ENCODE data around the gene PLXNA4. TPM values are rescaled to one million over a fixed set of nuclear protein-coding genes. Genes with fewer than 3 reads are reported as not detected.

PLXNA4 gene
- total RNA-seq, 1 experiment from 2014 or later, result 0.10 TPM

- BruUV-seq (replicated peaks), result no TSS peak
- no peak overlapping the region for H3K4me3 ChIP-seq (ENCODE audit: low read depth in 2 of 2, low read length in 2 of 2)
- ChIA-PET CTCF (no interaction called here), POLR2A (no interaction called here)
- DNase-seq (ENCODE audit: low read depth, low spot score) (no peak), ATAC-seq (no peak)
- no peaks in the 10 kb centered on the region for H3K4me1 ChIP-seq (ENCODE audit: control insufficient read depth, insufficient read depth, low read length)
- in situ Hi-C loops (cut with HindIII; ENCODE audit: low pct_unique_long_range_greater_than_20kb, low sequenced_read_pairs) (no loop called here), intact Hi-C loops (cut with micrococcal nuclease; ENCODE audit: unreplicated experiment) (no loop called here)
- H3K36me3 ChIP-seq (ENCODE audit: control insufficient read depth, insufficient read depth, low read length), result no peaks in the 10 kb centered on the region
- H3K27ac ChIP-seq (ENCODE audit: low read length), result no peak overlapping the region
- peaks cover 2% of the 10 kb centered on the region; the same call in 1 of the 2 replicates for H3K27me3 ChIP-seq (ENCODE audit: control insufficient read depth, insufficient read depth, low read length)
- H3K9me3 ChIP-seq (ENCODE audit: control insufficient read depth, insufficient read depth, low read depth, low read length), result no peaks in the 10 kb centered on the region
- TF ChIP-seq CTCF (IDR thresholded peaks at IDR 0.05), result no peak
Observed at GRCh38 chr7:132458729-132459128, 117.5 kb downstream of the PLXNA4 start.

- no peak for ATAC-seq
- intact Hi-C loops (cut with micrococcal nuclease; ENCODE audit: unreplicated experiment), result no loop called here
- CTCF ChIA-PET, result no interaction called here
Observed at GRCh38 chr7:132457658-132458057, 118.6 kb downstream of the PLXNA4 start.

More at GRCh38 chr7:132457658-132458057, 118.6 kb downstream of the PLXNA4 start:
- Histone ChIP-seq H3K4me1 (ENCODE audit: control insufficient read depth, insufficient read depth, low read length) (no peaks in the 10 kb centered on the region), H3K9me3 (ENCODE audit: control insufficient read depth, insufficient read depth, low read depth, low read length) (no peaks in the 10 kb centered on the region), H3K36me3 (ENCODE audit: control insufficient read depth, insufficient read depth, low read length) (no peaks in the 10 kb centered on the region), H3K27me3 (ENCODE audit: control insufficient read depth, insufficient read depth, low read length) (peaks cover 2% of the 10 kb centered on the region; the same call in 1 of the 2 replicates), H3K4me3 (ENCODE audit: low read depth in 2 of 2, low read length in 2 of 2) (no peak overlapping the region), H3K27ac (ENCODE audit: low read length) (no peak overlapping the region)
- no TSS peak for BruUV-seq (replicated peaks)
- POLR2A ChIA-PET, result no interaction called here
- in situ Hi-C loops (cut with HindIII; ENCODE audit: low pct_unique_long_range_greater_than_20kb, low sequenced_read_pairs), result no loop called here
- DNase-seq (ENCODE audit: low read depth, low spot score), result no peak
- TF ChIP-seq CTCF (IDR thresholded peaks at IDR 0.05) (no peak), REST (IDR thresholded peaks at IDR 0.05; ENCODE audit: insufficient read depth in 1 of 2, low read depth in 2 of 2, low read length in 1 of 2) (no peak), SIN3A (IDR thresholded peaks at IDR 0.05; ENCODE audit: borderline replicate concordance, insufficient read depth, low read depth, low read length) (no peak), TCF7L2 (IDR thresholded peaks at IDR 0.05; ENCODE audit: low read depth, low read length) (no peak), POLR2AphosphoS5 (IDR thresholded peaks at IDR 0.05; ENCODE audit: low read depth, low read length) (no peak)

All from Panc1 (cell line).